ENCODE measurements around the gene AFG3L2. TPM values are rescaled to one million over a fixed set of nuclear protein-coding genes. Genes with fewer than 3 reads are reported as not detected.
A peak's percentile ranks its signal among the peaks of the same experiment; 100 is the strongest.

AFG3L2 gene
- total and polyA plus RNA-seq, 10 of the 15 experiments (the other 5 are each of a cell fraction or from before 2014, with no cell fraction given) = 21.0 to 72.7 (median 57.7) TPM

- Histone ChIP-seq H3K27ac (ENCODE audit: control insufficient read depth, insufficient read depth) (peak overlapping the region; percentile 68), H4K20me1 (ENCODE audit: control insufficient read depth, insufficient read depth) (no peaks in the 10 kb centered on the region), H3K79me2 (ENCODE audit: control insufficient read depth, insufficient read depth, low read length) (peaks cover 16% of the 10 kb centered on the region), H3K27me3 (replicated peaks in 1 of 2; ENCODE audit: control insufficient read depth in 2 of 2, insufficient read depth in 2 of 2, low read length in 1 of 2) (peaks cover 3 to 9% of the 10 kb centered on the region in 2 experiments), H3K36me3 (ENCODE audit: control insufficient read depth in 2 of 2, insufficient read depth in 2 of 2, low read length in 1 of 2) (no peaks in the 10 kb centered on the region), H3K9ac (ENCODE audit: control insufficient read depth, insufficient read depth, low read length) (peak overlapping the region; percentile 76), H3K4me2 (ENCODE audit: control insufficient read depth, insufficient read depth) (peak overlapping the region; percentile 98), H2AFZ (ENCODE audit: control insufficient read depth, low read depth, low read length) (peak overlapping the region; percentile 94), H3K4me3 (peak overlapping the region; percentile 64), H3K9me3 (replicated peaks; ENCODE audit: control insufficient read depth, insufficient read depth, low read length) (no peaks in the 10 kb centered on the region), H3K4me1 (ENCODE audit: control insufficient read depth, insufficient read depth, low read length) (peaks cover 4% of the 10 kb centered on the region)
- DNase-seq (ENCODE audit: low read depth, low spot score) (no peak), ATAC-seq (no peak), FAIRE-seq (peak; percentile 38)
- BruUV-seq (replicated peaks) = no TSS peak
- in situ Hi-C loops (cut with MboI) = no loop called here
- ChIA-PET RAD21 (ENCODE audit: unreplicated experiment) (interaction anchor here (1.0 to 1.7 kb wide), 2 partner anchors 15 to 32 kb away, joined by 6 to 17 read pairs; partner anchors contain the start of gene AFG3L2), CTCF (interaction anchor here (1.2 to 1.7 kb wide), 2 partner anchors 15 to 31 kb away, joined by 3 to 7 read pairs; no protein-coding TSS in a partner anchor), POLR2A (interaction anchor here (1.1 to 1.7 kb wide), 2 partner anchors 31 to 32 kb away, joined by 3 to 13 read pairs; partner anchors contain the start of gene AFG3L2), SMC1A (ENCODE audit: uncharacterized antibody, unreplicated experiment) (interaction anchor here (1.2 kb wide), 1 partner anchor 31 kb away, joined by 4 read pairs; the partner anchor contains the start of gene AFG3L2)
- WGBS (ENCODE audit: insufficient coverage, insufficient replicate concordance, low lambda C conversion rate, missing lambda C conversion rate) = 11% methylated on average over 17 of the region's 32 CpGs
- peak in 1 of 2 experiments; percentile 24; a peak in 1 of 3 replicates for TF ChIP-seq EGR1 (IDR thresholded peaks at IDR 0.05; ENCODE audit: borderline replicate concordance in 1 of 2, low read depth in 2 of 2, low read length in 2 of 2)
- TF ChIP-seq BRCA1 (IDR thresholded peaks at IDR 0.05; ENCODE audit: low read depth, low read length) = no peak
- intact Hi-C loops (cut with micrococcal nuclease; ENCODE audit: unreplicated experiment) = no loop called here
Observed at GRCh38 chr18:12408247-12408869, 31.3 kb upstream of the AFG3L2 start.

- Histone ChIP-seq H3K27ac (ENCODE audit: control insufficient read depth, insufficient read depth) (no peak overlapping the region), H3K27me3 (replicated peaks in 1 of 2; ENCODE audit: control insufficient read depth in 2 of 2, insufficient read depth in 2 of 2, low read length in 1 of 2) (peaks cover 3 to 9% of the 10 kb centered on the region in 2 experiments), H3K4me2 (ENCODE audit: control insufficient read depth, insufficient read depth) (peak overlapping the region; percentile 49), H2AFZ (ENCODE audit: control insufficient read depth, low read depth, low read length) (no peak overlapping the region), H3K9ac (ENCODE audit: control insufficient read depth, insufficient read depth, low read length) (no peak overlapping the region), H3K4me1 (ENCODE audit: control insufficient read depth, insufficient read depth, low read length) (peaks cover 4% of the 10 kb centered on the region), H3K79me2 (ENCODE audit: control insufficient read depth, insufficient read depth, low read length) (peaks cover 16% of the 10 kb centered on the region), H3K4me3 (peak overlapping the region; percentile 51; the same call in 1 of the 2 replicates), H4K20me1 (ENCODE audit: control insufficient read depth, insufficient read depth) (no peaks in the 10 kb centered on the region), H3K36me3 (ENCODE audit: control insufficient read depth in 2 of 2, insufficient read depth in 2 of 2, low read length in 1 of 2) (no peaks in the 10 kb centered on the region), H3K9me3 (replicated peaks; ENCODE audit: control insufficient read depth, insufficient read depth, low read length) (no peaks in the 10 kb centered on the region)
- no TSS peak for BruUV-seq (replicated peaks)
- DNase-seq (ENCODE audit: low read depth, low spot score) = no peak
- ChIA-PET CTCF (interaction anchor here (1.6 to 1.9 kb wide), 2 partner anchors 13 to 16 kb away, joined by 6 to 11 read pairs; no protein-coding TSS in a partner anchor), POLR2A (interaction anchor here (1.9 kb wide), 1 partner anchor 29 kb away, joined by 7 read pairs; the partner anchor contains the start of gene AFG3L2), RAD21 (ENCODE audit: unreplicated experiment) (no interaction called here), SMC1A (ENCODE audit: uncharacterized antibody, unreplicated experiment) (no interaction called here)
- in situ Hi-C loops (cut with MboI) (no loop called here), intact Hi-C loops (cut with micrococcal nuclease; ENCODE audit: unreplicated experiment) (no loop called here)
- 40% methylated on average over 19 of the region's 19 CpGs for WGBS (ENCODE audit: insufficient coverage, insufficient replicate concordance, low lambda C conversion rate, missing lambda C conversion rate)
- FAIRE-seq = peak; percentile 70
- no peak for ATAC-seq
- TF ChIP-seq ZBTB4 (CRISPR knock-in tag; IDR thresholded peaks at IDR 0.05) = no peak
- no peak for TF ChIP-seq CHD1 (IDR thresholded peaks at IDR 0.05; ENCODE audit: low read depth, low read length)
- TF ChIP-seq MYC (IDR thresholded peaks at IDR 0.05; ENCODE audit: insufficient read depth, insufficient read length, insufficient replicate concordance, low read length, severe bottlenecking) = no peak
- TF ChIP-seq TCF3 (IDR thresholded peaks at IDR 0.05; ENCODE audit: borderline replicate concordance, insufficient read depth, low read depth, low read length) = no peak
- no peak for TF ChIP-seq MTA3 (IDR thresholded peaks at IDR 0.05; ENCODE audit: borderline replicate concordance, low read length)
- no peak for TF ChIP-seq MXI1 (IDR thresholded peaks at IDR 0.05; ENCODE audit: low read depth, low read length)
Observed at GRCh38 chr18:12406371-12407111, 29.5 kb upstream of the AFG3L2 start.

Measured in GM12878 (cell line).